Type B pancreatic cell (in vitro differentiated cells): ENCODE results near the gene OSBP2. TPM values are rescaled to one million over a fixed set of nuclear protein-coding genes. Genes with fewer than 3 reads are reported as not detected.

Experiments
- DNase-seq: peaks from one replicate; pipeline ENCODE4 v3.0.0; 2021; ENCODE audit warnings: mixed read lengths; ENCODE audit not compliant: unreplicated experiment; ENCODE audit errors: extremely low spot score
- H3K27ac Mint-ChIP-seq: 2 replicates; pipeline ENCODE4 v1.8.0; 2021; ENCODE audit warnings: mild to moderate bottlenecking, mixed read lengths
- H3K27me3 Mint-ChIP-seq: 2 replicates; pipeline ENCODE4 v1.8.0; 2021; ENCODE audit warnings: mixed read lengths
- H3K36me3 Mint-ChIP-seq: 2 replicates; pipeline ENCODE4 v1.8.0; 2021; ENCODE audit warnings: mixed read lengths
- H3K4me1 Mint-ChIP-seq: one replicate; pipeline ENCODE4 v1.8.0; 2021; ENCODE audit warnings: mixed read lengths; ENCODE audit not compliant: unreplicated experiment
- H3K4me3 Mint-ChIP-seq: 2 replicates; pipeline ENCODE4 v1.8.0; 2021; ENCODE audit warnings: mild to moderate bottlenecking, mixed read lengths
- H3K9me3 Mint-ChIP-seq: 2 replicates; pipeline ENCODE4 v1.8.0; 2021; ENCODE audit warnings: mixed read lengths
- long read RNA-seq: library from polyadenylated mRNA; unstranded; transcript quantifications from one replicate; pipeline ENCODE4 v2.0.0, GENCODE V29; 2020
- total RNA-seq: library from RNA; stranded (reverse); gene quantifications from 2 replicates; pipeline ENCODE4 v1.2.1, GENCODE V29; 2021; ENCODE audit warnings: low replicate concordance
- TF ChIP-seq, protein P1 (sequence below): fragments of 200-600 bp; sonication (generic); conservative IDR thresholded peaks from 2 replicates; pipeline ENCODE4 v1.5.0; 2021; ENCODE audit warnings: antibody characterized with exemption, mild to moderate bottlenecking

Gene OSBP2, protein sequence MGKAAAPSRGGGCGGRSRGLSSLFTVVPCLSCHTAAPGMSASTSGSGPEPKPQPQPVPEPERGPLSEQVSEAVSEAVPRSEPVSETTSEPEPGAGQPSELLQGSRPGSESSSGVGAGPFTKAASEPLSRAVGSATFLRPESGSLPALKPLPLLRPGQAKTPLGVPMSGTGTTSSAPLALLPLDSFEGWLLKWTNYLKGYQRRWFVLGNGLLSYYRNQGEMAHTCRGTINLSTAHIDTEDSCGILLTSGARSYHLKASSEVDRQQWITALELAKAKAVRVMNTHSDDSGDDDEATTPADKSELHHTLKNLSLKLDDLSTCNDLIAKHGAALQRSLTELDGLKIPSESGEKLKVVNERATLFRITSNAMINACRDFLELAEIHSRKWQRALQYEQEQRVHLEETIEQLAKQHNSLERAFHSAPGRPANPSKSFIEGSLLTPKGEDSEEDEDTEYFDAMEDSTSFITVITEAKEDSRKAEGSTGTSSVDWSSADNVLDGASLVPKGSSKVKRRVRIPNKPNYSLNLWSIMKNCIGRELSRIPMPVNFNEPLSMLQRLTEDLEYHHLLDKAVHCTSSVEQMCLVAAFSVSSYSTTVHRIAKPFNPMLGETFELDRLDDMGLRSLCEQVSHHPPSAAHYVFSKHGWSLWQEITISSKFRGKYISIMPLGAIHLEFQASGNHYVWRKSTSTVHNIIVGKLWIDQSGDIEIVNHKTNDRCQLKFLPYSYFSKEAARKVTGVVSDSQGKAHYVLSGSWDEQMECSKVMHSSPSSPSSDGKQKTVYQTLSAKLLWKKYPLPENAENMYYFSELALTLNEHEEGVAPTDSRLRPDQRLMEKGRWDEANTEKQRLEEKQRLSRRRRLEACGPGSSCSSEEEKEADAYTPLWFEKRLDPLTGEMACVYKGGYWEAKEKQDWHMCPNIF
- total RNA-seq: 8.1 and 9.5 TPM in 2 replicates
- long read RNA-seq, partial matches to known transcripts: 4 of 14 reads
- long read RNA-seq, other reads (novel, unspliced or antisense): 9 of 14 reads

DNA sequence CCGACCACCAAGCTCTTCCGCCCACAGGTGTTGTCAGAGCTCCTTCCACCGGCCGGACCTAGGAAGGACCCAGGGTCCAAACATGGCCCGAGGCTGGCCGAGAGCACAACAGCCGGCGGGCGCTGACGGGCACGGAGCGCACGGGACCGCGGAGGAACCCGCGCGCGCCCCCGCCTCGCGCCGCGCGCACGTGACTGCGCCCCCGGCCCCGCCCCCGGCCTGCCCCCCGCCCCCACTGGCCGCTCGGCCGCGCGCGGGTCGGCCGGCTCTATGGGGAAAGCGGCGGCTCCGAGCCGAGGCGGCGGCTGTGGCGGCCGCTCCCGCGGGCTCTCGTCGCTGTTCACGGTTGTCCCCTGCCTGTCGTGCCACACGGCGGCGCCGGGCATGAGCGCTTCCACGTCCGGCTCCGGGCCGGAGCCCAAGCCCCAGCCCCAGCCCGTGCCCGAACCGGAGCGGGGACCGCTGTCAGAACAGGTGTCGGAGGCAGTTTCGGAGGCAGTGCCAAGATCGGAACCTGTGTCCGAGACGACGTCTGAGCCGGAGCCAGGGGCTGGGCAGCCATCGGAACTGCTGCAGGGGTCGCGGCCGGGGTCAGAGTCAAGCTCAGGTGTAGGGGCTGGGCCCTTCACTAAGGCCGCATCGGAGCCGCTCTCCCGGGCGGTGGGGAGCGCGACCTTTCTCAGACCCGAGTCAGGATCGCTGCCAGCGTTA lies at the start of gene OSBP2:
Gene OSBP2, plus strand, starts transcription at position 235 of the 711 bp plus-strand sequence. Its CDS starts 36 bp downstream, at position 271.
- Mint-ChIP-seq H3K4me1 (peaks cover 15% of the 10 kb centered on the region), H3K36me3 (no peaks in the 10 kb centered on the region), H3K4me3 (peak within 1 kb of the TSS; percentile 91), H3K27me3 (peaks cover 17% of the 10 kb centered on the region), H3K9me3 (no peaks in the 10 kb centered on the region), H3K27ac (peak within 1 kb of the TSS; percentile 78)
- TF ChIP-seq, protein P1, sequence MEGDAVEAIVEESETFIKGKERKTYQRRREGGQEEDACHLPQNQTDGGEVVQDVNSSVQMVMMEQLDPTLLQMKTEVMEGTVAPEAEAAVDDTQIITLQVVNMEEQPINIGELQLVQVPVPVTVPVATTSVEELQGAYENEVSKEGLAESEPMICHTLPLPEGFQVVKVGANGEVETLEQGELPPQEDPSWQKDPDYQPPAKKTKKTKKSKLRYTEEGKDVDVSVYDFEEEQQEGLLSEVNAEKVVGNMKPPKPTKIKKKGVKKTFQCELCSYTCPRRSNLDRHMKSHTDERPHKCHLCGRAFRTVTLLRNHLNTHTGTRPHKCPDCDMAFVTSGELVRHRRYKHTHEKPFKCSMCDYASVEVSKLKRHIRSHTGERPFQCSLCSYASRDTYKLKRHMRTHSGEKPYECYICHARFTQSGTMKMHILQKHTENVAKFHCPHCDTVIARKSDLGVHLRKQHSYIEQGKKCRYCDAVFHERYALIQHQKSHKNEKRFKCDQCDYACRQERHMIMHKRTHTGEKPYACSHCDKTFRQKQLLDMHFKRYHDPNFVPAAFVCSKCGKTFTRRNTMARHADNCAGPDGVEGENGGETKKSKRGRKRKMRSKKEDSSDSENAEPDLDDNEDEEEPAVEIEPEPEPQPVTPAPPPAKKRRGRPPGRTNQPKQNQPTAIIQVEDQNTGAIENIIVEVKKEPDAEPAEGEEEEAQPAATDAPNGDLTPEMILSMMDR: peak; percentile 27
- peak; percentile 76 for DNase-seq

DNA sequence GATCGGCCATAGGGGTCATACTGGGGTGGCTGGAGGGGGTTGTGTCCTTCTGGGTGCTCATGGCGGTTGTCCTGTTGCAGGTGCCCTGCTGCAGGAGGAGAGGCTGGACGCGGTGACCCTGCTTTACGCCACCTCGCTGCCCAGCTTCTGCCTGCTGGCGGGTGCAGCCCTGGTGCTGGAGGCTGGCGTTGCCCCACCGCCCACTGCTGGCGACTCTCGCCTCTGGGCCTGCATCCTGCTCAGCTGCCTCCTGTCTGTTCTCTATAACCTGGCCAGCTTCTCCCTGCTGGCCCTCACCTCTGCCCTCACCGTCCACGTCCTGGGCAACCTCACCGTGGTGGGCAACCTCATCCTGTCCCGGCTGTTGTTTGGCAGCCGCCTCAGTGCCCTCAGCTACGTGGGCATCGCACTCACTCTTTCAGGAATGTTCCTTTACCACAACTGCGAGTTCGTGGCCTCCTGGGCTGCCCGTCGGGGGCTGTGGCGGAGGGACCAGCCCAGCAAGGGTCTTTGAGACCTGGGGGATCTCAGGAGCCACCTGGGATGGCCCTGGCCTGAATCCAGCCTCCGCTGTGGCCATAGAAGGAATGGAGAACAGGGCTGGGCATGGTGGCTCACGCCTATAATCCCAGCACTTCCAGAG lies 48.0 kb upstream of the OSBP2 start:
- no peak for DNase-seq
- TF ChIP-seq, protein P1: no peak
- Mint-ChIP-seq H3K27me3 (no peaks in the 10 kb centered on the region), H3K27ac (no peak overlapping the region), H3K4me3 (no peak overlapping the region), H3K36me3 (no peaks in the 10 kb centered on the region), H3K9me3 (peaks cover 2% of the 10 kb centered on the region), H3K4me1 (peaks cover 2% of the 10 kb centered on the region)

DNA sequence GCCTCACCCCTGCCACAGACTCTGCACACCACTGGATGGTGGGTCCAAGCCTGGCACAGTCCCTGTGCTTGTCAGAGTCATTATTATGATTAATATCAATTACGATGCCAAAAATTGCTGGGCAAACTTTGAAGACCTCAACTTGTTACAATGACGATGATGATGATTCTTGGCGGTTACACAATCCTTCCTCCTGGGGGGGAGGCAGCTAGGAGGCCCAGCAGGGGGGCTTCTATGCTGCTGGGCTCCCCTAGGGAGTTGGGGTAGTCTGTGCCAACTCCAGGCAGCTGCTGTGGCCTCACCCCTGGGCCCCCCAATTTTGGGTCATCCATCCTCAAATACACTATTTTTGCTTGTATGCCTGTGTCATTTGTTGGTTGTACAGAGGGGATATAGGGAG lies 47.1 kb upstream of the OSBP2 start:
- no peaks in the 10 kb centered on the region for H3K27me3 Mint-ChIP-seq
- no peak overlapping the region for H3K4me3 Mint-ChIP-seq
- no peak overlapping the region for H3K27ac Mint-ChIP-seq
- TF ChIP-seq, protein P1: no peak
- no peaks in the 10 kb centered on the region for H3K36me3 Mint-ChIP-seq
- peaks cover 5% of the 10 kb centered on the region for H3K9me3 Mint-ChIP-seq
- peaks cover 5% of the 10 kb centered on the region for H3K4me1 Mint-ChIP-seq
- DNase-seq: no peak

DNA sequence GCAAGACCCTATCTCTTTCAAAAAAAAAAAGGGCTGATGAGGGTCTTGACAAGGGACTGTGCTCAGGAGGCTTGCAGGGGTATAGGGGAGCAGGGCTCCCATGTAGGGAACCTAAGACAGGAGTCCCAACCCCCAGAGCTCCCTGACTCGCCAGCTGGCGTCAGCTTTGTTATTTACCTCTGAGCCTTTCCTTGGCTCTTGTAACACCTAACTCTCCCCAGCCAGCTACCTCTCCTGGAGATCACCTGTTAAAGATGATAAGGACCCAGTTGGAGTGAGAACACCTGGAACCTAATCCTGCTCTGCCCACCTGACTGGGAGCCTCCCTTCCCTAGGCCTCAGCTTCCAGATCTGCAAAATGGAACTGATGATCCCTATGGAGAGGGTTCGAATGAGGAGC lies 45.8 kb upstream of the OSBP2 start:
- Mint-ChIP-seq H3K4me3 (no peak overlapping the region), H3K36me3 (no peaks in the 10 kb centered on the region), H3K9me3 (peaks cover 5% of the 10 kb centered on the region), H3K4me1 (peaks cover 5% of the 10 kb centered on the region), H3K27me3 (no peaks in the 10 kb centered on the region), H3K27ac (no peak overlapping the region)
- TF ChIP-seq, protein P1: no peak
- no peak for DNase-seq
